Middle frontal gyrus (tissue), 1 donor: ENCODE data around the gene PGGT1B.
A peak's percentile ranks its signal among the peaks of the same experiment; 100 is the strongest.

Experiments used
- DNase-seq: peaks from one replicate; pipeline ENCODE4 v3.0.0-alpha.2; 2015; ENCODE audit warnings: low spot score; ENCODE audit errors: extremely low spot score

Gene PGGT1B

DNA sequence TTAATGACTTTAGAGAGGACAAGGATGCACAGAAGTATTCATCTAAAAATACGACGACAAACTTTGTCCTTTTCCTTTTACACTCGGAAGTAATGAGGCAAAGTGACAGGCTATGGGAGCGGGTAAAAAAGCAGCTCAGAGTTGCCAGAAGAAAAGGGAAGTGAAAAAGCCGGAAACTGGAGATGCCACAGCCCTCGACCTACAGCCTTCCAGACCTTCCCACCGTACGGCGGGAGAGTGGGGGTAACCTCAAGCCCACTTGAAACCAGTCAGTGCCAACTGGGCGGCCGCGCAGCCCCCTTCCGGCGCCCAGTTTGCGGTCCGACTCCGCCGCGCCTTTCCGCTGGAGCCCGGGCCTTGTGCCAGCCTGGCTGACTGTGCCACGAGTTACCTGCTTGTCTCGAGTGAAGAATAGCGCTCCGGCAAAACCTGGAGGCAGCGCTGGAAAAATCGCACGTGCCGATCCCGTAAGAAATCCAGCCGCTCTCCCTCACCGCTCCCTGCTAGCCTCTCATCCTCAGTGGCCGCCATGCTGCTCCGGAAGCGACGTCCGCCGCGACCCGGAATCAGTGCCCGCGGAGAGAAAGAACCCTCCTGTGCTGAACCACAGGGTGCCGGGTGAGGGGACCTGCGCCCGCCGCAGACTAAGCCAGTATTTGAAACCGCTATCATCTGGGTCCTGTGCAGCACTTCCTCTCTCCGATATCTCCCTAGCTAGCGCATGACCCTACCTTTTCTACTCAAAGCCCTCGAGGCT, at the start of gene PGGT1B:
PGGT1B (minus strand) TSS at position 557 of the 757 bp plus-strand sequence; CDS start at position 531, 26 bp downstream.
- DNase-seq: peak; percentile 73

DNA sequence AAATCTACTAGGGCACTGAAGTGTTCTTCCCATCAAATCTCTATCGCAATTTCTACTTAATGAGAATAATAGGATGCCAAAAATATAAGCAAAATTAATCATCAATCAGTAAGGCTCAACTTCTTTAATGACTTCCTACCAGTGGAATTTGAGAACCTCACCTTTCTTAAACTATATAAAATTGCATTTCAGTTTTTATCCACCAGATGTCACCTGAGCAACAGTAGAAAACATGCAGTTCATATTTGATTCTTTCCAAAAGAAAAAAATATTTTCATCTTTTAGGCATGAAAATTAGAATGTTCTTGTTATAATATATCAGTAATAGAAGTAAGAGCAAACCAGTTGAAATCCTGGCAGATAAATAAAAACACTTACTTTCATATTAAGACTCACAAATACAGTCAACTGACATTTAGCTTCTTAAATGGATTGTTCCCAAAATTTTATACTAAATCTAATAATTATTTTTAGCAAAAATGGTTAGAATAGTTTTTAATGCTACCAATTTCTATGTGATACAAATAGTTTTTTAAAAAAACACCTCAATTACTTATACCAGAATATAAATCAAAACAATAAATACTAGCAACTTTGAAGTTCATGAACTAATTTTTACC, 47.2 kb upstream of the PGGT1B start:
- DNase-seq: peak; percentile 57

DNA sequence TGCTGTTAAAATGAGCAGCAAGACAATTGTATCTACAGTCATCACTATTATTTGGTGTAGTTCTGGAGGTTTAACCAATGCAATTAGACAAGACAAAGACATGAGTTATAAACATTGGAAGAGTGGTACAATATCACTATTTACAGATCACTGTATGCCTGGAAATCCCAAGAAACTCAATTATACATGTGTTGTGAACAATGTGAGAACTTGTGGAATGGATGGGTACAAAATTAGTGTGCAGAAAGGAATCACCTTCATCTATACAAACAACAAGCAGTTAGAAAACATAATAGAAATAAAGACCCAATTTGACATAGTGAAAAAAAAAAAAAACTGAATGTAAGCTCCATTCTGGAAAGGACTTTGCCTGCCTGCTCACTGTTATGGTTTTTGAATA, 46.1 kb upstream of the PGGT1B start:
- no peak for DNase-seq

DNA sequence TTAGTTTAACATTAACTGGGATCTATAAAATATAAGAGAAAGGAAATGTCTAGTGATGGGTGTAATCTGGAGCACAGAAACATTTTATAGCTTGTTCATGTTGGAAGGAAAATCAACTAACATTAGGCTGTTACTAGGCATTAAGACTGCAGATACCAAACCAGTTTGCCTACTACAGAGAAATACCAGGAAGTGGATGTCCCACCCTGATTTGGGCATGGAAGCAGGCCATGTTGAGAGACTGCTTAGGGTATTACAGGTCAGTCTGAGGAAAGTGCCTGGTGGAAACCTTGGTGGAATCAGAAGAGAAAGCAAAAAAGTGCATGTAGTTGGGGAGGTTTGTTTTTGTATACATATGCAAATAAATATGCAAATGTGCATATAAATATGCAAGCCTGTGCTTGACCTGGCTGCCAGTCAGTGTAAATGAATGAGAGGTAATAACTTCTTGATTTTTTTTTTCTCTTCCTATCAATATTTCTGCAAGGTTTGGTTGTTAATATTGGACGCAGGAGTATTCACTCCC, 43.4 kb upstream of the PGGT1B start:
- DNase-seq: no peak

DNA sequence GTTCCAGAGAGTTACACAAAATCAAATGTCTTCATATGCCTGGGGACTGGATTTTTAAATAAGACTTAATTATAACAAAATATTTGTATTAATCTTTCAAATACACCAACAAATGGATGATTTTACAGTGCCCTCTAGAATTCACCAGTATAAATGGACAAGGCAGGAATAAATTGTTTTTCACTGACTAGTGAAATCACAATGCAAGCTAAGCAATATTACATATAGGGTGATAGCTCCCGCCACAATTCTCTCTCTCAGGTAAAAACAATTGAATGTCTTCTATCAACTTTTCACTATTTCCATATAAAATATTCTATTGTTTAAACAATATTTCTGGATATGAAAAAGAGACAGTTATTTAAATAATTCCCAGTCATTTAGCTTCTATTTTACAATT, 41.8 kb upstream of the PGGT1B start:
- no peak for DNase-seq

DNA sequence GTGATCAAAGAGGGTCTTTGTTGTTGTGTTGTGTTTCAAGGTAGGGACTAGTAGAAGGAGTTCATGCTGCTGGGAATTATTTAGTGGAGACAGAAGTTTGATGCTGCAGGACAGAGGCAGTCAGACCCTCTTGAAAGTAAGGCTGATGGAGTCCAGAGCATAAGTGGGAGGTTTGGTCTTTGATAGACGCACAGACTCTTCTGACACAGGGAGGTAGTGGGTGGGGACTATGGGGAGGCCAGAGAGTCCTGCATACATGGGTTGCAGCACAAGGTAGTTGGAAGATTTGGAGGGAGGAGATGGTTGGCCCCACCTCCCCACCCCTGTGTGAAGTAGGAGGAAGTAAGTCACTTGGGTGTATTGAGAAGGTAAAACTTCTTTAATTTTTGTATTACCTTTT, 36.1 kb upstream of the PGGT1B start:
- DNase-seq: no peak

DNA sequence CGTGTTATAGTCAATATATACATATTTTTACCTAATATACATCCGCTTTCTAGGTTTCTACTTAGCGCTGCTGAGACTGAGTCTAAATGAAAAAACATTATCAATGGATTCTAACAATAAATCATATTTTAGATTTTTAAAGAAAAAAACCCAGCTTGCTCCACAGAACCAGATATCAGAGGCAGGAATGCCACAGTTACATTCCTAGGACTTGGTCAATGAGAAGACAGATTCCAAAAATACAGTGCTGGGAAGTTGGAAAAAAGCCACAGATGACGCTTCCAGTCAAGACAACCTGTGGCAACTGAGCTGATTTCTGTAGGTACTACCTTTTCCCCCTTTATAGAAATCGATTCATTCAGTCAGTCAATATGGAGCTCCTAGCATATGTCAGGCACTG, 34.4 kb upstream of the PGGT1B start:
- no peak for DNase-seq

DNA sequence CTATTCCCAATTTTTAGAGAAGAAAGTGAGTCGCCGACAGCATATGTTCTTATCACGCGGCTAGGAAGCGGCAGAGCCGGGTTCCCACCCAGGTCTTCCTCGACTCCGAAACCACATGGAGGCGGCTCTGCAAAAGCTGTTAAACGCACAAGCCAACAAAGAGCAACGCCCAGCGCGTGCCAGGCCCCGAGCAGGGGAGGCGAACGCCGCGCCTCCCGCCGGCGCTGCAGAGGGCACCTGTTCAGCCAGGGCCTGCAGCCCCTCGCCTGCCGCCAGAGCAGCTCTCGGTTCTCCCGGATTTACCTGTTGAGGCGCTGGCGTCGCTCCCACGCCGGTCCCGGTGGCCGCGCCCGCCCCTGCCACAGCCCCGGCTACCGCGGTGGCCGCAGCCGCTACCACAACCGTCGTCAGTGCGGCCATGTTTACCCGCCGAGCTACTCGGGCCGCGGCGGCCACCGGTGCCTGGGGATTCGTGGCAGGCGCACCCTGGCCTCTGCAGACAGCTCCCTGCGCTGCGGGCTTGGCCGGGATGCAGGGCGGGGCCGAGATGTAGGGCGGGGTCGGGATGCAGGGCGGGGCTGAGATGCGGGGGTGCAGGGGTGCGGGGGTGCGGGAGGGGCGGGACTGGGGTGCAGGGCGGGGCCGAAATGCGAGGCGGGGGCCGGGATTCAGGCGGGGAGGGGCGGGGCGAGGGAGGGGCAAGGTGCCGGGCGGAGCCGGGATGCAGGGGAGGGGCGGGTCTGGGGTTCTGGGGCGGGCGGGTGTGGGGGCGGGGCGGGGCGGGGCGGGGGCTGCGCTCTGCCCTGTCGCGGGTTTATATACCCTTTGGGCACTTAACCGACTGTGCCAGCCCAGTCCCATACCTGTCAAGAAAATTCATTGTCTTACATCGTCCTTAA, 33.7 kb upstream of the PGGT1B start, which contains the start of gene CCDC112:
CCDC112 (minus strand) TSS at position 531 of the 899 bp plus-strand sequence; CDS start at position 420, 111 bp downstream.
- no peak for DNase-seq

DNA sequence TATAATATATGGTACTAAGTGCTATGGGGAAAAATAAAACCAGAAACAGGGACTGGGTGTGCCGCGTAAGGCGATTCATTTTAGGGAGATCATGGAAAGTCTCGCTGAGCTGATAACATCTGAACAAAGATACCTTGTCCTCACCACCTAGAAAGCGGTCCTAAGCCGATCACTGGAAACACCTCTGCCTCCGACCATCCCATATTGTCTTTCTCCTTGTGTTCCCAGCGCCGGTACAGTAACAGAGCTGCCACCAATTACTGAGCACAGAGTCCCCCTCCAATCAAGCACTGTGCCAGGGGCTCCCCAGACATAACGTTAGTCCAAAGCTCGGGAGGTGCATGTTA, 33.1 kb upstream of the PGGT1B start:
- no peak for DNase-seq

DNA sequence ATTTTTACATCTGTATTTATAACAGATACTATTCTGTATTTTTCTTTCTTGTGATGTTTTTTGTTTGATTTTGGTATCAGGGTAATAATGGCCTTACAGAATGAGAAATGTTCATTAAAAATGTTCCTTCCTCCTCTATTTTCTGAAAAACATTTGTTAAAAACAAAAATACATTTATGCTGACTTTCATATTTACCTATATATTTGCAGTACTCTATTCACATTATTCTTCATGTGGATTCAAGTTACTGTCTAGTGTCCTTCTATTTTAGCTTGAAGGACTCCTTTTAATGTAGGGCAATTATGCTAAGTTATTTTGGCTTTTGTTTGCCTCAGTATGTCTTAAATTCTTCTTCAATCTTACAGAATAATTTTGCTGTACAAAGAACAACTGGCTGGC, 28.7 kb upstream of the PGGT1B start:
- DNase-seq: no peak

DNA sequence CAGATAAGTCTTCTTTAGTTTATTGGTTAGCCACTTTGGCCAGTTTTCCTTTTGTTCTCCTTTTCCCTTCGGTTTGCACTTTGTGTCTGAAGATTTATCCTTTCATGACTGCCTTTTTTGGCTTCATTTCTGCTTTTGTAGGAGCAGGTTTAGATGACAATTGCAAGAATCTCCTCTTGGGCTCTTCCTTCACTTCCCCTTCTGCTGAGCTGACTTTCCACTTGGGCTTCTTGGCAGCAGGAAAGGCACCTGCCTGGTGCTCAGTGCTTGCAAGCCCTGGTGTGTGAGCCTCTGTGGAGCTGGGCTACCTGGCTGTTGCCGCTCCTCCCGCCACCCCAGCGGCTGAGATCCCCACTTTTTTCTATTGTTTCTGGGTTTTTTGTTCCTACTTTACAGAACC, 26.4 kb upstream of the PGGT1B start:
- no peak for DNase-seq

DNA sequence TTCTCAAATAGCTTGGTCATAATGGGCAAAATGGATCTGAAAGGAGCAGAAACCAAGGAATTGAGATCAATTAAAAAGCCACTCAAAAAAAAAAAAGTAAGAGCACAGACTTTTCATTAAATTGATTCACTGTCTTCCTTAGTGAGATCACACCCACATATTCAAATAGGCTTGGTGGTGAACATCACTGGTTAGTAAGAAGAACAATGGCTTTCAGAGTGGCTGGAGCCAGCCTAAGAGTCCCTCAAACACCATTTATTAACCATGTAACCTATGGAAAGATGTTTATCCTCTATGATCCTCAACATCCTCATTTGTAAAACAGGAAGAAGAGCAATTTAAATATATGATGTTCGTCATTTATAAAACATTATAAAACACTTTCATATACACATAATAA, 21.3 kb upstream of the PGGT1B start:
- DNase-seq: no peak

DNA sequence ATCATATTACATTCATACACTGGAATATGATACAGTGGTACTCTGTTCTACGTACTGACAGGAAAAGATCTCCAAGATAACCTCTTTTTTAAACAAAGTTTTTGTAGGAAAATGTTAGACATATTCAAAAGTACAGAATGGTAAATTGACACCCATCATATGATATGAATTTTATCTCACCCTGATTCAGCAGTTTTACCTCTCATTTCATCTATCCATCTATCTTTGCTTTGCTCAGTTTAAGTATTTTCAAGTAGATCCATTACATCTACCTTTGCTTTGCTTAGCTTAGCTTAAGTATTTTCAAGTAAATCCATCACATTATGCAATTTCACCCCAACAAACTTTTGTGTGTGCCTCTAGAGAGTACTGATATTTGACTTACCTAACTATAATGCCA, 19.5 kb upstream of the PGGT1B start:
- no peak for DNase-seq

DNA sequence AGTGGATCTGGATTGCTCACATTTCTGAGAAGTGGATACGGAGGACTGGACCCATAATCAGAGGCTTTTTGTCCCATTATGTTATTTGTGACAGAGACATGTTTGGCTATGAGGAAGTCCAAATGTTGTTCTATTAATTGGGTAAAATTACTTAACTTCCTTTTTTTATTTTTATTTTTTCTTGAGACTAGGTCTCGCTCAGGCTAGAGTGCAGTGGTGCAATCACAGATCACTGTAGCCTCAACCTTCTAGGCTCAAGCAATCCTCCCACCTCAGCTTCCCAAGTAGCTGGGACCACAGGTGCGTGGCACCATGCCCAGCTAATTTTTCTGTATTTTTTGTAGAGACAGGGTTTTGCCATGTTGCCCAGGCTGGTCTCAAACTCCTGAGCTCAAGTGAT, 11.9 kb upstream of the PGGT1B start:
- DNase-seq: no peak

DNA sequence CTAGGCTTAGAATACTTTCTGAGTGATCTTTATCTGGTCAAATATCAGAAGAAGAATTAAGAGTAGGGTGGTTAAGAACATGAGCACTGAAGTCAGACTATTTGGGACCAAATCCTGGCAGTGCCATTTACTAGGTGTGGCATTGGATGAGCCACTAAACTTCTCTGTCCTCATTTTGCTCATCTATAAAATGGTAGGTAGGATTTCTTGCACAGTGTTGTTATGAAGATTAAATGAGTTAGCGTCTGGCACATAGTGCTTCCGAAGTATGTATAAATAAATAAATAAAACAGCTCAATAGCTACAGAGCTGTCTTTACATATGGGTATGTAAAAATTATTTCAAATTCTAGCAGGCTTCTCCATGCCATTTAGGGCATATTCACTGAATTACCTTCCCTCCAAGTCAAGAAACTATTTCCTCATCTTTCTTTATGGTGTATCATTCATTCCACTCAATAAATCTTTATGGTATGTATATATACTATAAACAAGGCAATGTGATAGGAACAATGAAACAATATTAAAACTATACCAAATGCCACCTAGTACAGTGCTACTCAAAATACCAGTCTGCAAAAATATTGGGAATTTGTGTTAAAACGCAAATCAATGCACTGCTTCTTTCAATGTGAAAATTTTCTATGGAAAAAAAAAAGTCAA, 9.8 kb upstream of the PGGT1B start:
- no peak for DNase-seq

DNA sequence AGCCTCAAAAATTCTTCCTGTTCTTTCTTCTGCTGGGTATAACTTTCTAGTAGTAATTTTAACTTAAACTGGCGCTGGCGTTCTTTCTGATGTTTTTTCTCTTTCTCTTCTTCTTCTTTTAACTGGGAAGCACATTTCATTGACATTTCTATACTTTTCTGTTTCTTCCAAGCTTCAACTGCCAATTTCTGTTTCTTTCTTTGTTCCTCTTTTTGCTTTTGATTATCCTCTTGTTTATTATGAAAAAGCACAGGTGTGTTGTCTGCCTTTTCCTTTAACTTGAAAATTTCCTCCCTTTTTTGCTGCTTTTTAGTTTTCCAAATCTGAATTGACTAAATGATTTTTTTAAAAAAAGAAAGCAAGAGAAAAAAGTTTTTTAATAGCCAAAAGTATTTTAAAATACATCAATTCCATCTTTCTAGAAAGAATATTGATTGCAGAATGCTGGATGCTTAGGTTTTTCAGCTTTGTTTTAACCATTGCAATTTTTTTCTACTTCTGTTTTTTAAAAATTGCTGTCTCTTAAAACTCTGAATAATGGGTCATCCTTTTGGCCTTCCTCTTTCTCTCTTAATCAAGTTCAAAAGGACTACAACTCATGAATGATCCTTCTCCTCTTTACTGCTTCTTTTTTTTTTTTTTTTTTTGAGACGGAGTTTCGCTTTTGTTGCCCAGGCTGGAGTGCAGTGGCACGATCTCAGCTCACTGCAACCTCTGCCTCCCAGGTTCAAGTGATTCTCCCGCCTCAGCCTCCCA, 8.8 kb upstream of the PGGT1B start:
- DNase-seq: no peak

DNA sequence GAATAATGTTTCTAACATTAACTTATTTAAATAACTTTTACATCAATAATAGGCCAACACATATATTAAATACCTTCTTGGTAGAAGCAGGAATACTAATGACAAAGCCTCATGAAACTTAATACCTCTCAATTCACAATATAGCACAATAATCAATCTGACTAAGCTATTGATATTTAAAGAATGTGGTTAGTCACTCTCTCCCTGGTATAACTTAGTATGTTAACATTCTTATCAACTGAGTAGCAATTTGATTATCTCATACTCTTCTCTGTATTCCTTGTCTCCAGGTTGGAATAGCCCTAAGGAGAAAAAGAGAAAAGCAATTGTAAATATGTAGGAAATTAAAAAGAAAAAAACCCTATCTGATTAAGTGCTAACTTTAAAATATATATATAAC, 4.9 kb upstream of the PGGT1B start:
- DNase-seq: no peak

DNA sequence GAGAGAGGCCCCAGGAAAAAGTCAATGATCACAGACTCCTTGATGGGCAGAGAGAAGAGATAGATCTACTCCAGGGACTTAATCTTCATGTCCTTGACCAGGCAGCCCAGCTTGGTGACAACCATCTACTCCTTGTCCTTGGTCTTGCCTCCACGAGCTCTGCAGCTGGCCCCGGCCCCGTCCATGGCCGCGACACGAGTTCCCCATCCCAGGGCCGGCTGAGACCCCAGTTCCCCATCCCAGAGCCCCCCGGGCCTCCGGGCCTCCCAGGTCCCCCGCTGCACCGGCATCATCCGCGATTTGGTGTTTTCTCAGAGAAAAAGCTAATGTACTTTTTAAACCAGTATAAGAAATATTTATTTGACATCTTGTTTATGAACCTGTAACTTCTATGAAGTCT, 2.5 kb upstream of the PGGT1B start:
- no peak for DNase-seq

DNA sequence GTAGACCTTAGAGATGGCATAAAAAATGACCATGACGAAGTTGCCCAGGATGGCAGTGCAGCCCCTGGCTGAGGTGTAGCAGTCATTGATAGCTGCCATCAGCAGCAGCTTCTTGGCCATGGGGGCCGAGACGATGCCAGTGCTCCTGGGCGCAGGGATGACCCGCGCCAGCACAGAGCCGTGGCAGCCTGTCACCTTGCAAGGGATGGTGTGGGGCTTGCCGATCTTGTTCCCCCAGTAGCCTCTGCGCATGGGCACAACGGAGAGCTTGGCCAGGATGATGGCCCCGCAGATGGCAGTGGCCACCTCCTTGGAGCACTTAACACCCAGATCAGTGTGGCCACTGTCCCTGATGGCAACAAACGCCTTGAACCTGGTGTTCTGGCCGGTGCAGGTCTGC, 2.1 kb upstream of the PGGT1B start:
- no peak for DNase-seq

DNA sequence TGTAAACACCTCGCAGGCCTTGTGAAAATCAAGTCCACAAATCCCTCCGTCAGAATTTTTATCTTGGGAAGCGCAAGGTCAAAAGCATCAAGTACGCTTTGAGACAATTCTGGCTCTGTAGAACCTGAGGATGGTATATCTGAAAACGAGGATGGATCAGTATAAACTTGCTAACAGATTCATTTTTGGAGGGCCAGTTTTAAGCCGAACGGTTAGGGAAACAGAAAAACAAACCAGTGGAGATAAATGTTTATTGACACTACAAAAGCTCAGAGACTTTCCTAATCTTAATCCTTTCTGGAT, 352 bp upstream of the PGGT1B start:
- no peak for DNase-seq

DNA sequence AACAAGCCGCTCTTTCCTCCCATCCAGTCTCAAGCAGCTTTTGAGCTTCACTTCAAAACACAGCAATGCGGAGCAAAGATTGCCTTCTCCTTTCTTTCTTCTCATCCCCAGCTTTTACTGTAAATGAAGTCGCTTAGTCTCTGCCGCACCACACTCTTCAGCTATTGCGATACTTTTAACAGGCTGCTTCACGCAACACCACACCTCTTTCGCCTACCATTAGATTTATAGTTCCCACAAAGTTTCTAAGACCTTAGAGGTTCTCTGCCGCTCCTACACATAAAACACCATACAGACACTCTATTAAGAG, 711 bp downstream of the PGGT1B start:
- DNase-seq: no peak
